GM12878 (cell line): ENCODE data around the gene HECTD4. TPM values are rescaled to one million over a fixed set of nuclear protein-coding genes. Genes with fewer than 3 reads are reported as not detected.

ENCODE experiments used
- ATAC-seq: fragments of 200-7000 bp; cut with Tn5 transposase; 3 replicates; pipeline ENCODE4 v1.9.1; 2020; ENCODE audit warnings: mild to moderate bottlenecking, moderate library complexity
- BruUV-seq: library from RNA; stranded (reverse); fragments of 400-500 nt; replicated peaks from 2 replicates; lab custom pipeline; 2021; lab: Mats Ljungman, UMichigan
- CTCF ChIA-PET: fragments of 300-600 bp; sonication (Branson Sonifier 250); formaldehyde crosslinking; extraction: SDS; loops from one replicate; lab custom pipeline; 2021; ENCODE audit warnings: inconsistent platforms; lab: Yijun Ruan, JAX
- POLR2A ChIA-PET: fragments of 350-600 bp; formaldehyde crosslinking; extraction: SDS; loops from one replicate; lab custom pipeline; 2021; ENCODE audit warnings: inconsistent platforms; lab: Charles Lee
- RAD21 ChIA-PET: fragments of 300-600 bp; sonication (Branson Sonifier 250); formaldehyde crosslinking; loops from one replicate; lab custom pipeline; 2023; ENCODE audit warnings: antibody characterized with exemption; ENCODE audit not compliant: unreplicated experiment; lab: Charles Lee
- SMC1A ChIA-PET: fragments of 300-600 bp; sonication (Branson Sonifier 250); formaldehyde crosslinking; loops from one replicate; lab custom pipeline; 2023; ENCODE audit not compliant: unreplicated experiment, uncharacterized antibody; lab: Charles Lee
- DNase-seq: peaks from one replicate; pipeline ENCODE4 v3.0.0-alpha.2; 2011; ENCODE audit warnings: low read depth, low spot score
- FAIRE-seq: peaks from 3 replicates; lab custom pipeline; 2011; peaks lifted over from hg19 to GRCh38; lab: Jason Lieb, UNC
- H2AFZ ChIP-seq: 2 replicates; pipeline ENCODE4 v1.6.0; 2011; ENCODE audit warnings: low read depth, low read length, control low read depth; ENCODE audit not compliant: control insufficient read depth
- H3K27ac ChIP-seq: 2 replicates; pipeline ENCODE4 v1.5.1; 2011; ENCODE audit warnings: control low read depth; ENCODE audit not compliant: control insufficient read depth, insufficient read depth
- H3K27me3 ChIP-seq, 2 experiments: replicated peaks in 1 of 2; 2 replicates each; pipeline versions ENCODE4 v1.6.0 to v1.6.1; 2011; ENCODE audit warnings: low read length in 1 of 2; ENCODE audit not compliant: control insufficient read depth in 2 of 2, insufficient read depth in 2 of 2
- H3K36me3 ChIP-seq, 2 experiments: 2 replicates each; pipeline ENCODE4 v1.5.1; 2011; ENCODE audit warnings: low read length in 1 of 2; ENCODE audit not compliant: control insufficient read depth in 2 of 2, insufficient read depth in 2 of 2
- H3K4me1 ChIP-seq: 2 replicates; pipeline ENCODE4 v1.6.1; 2011; ENCODE audit warnings: mild to moderate bottlenecking, low read length, moderate library complexity, mixed read lengths; ENCODE audit not compliant: control insufficient read depth, insufficient read depth
- H3K4me2 ChIP-seq: 2 replicates; pipeline ENCODE4 v1.6.0; 2011; ENCODE audit warnings: control low read depth; ENCODE audit not compliant: control insufficient read depth, insufficient read depth
- H3K4me3 ChIP-seq: fragments of 200-600 bp; sonication (generic); 2 replicates; pipeline ENCODE4 v1.5.1; 2016
- H3K79me2 ChIP-seq: 2 replicates; pipeline ENCODE4 v1.6.0; 2011; ENCODE audit warnings: low read length; ENCODE audit not compliant: control insufficient read depth, insufficient read depth
- H3K9ac ChIP-seq: 2 replicates; pipeline ENCODE4 v1.8.0; 2011; ENCODE audit warnings: low read length, control low read depth, mixed read lengths; ENCODE audit not compliant: control insufficient read depth, insufficient read depth
- H3K9me3 ChIP-seq: replicated peaks from 3 replicates; pipeline ENCODE4 v1.5.1; 2011; ENCODE audit warnings: mild to moderate bottlenecking, low read length; ENCODE audit not compliant: control insufficient read depth, insufficient read depth
- H4K20me1 ChIP-seq: 2 replicates; pipeline ENCODE4 v1.6.0; 2011; ENCODE audit not compliant: control insufficient read depth, insufficient read depth
- CBFB ChIP-seq: IDR thresholded peaks from 2 replicates; pipeline ENCODE4 v1.6.1; 2016; ENCODE audit warnings: antibody characterized with exemption, low read depth
- CEBPZ ChIP-seq: fragments of 150-350 bp; IDR thresholded peaks from 2 replicates; pipeline ENCODE4 v1.6.1; 2016; ENCODE audit warnings: low read depth, low read length
- CREB1 ChIP-seq: IDR thresholded peaks from 2 replicates; pipeline ENCODE4 v1.6.1; 2012; ENCODE audit warnings: low read depth, mild to moderate bottlenecking, inconsistent platforms
- IRF4 ChIP-seq: IDR thresholded peaks from 2 replicates; pipeline ENCODE4 v1.6.1; 2011; ENCODE audit warnings: low read depth, low read length
- JUND ChIP-seq: IDR thresholded peaks from 2 replicates; pipeline ENCODE4 v1.6.1; 2012; ENCODE audit warnings: low read depth, mild to moderate bottlenecking, low read length, improper control_type of control experiment, moderate library complexity
- NFYB ChIP-seq: IDR thresholded peaks from 2 replicates; pipeline ENCODE4 v1.6.1; 2011; ENCODE audit warnings: low read depth, mild to moderate bottlenecking, low read length, improper control_type of control experiment, moderate library complexity; ENCODE audit not compliant: insufficient read depth
- NR2F1 ChIP-seq: fragments of 450-650 bp; conservative IDR thresholded peaks from 2 replicates; pipeline ENCODE4 v1.6.1; 2017; ENCODE audit warnings: mild to moderate bottlenecking
- SMC3 ChIP-seq: IDR thresholded peaks from 2 replicates; pipeline ENCODE4 v1.6.1; 2011; ENCODE audit warnings: low read length, improper control_type of control experiment, borderline replicate concordance
- WGBS: methylation state at CpG from one replicate; pipeline ENCODE4 v1.1.6; 2016; ENCODE audit warnings: low lambda C conversion rate; ENCODE audit not compliant: insufficient replicate concordance, insufficient coverage; ENCODE audit errors: missing lambda C conversion rate; 5-methylcytosine and 5-hydroxymethylcytosine counted together
- in situ Hi-C: fragments of 300-500 bp; cut with MboI; formaldehyde crosslinking; loops from 9 replicates; pipeline ENCODE4 v1.14.3; 2018; ENCODE audit warnings: mixed read lengths
- intact Hi-C: fragments of 100-400 bp; cut with micrococcal nuclease; formaldehyde crosslinking; loops from one replicate; pipeline ENCODE4 v1.14.2; 2022; ENCODE audit not compliant: unreplicated experiment
- polyA plus RNA-seq, 11 experiments: library from polyadenylated mRNA; depleted of rRNA in 4 of 11; unstranded in 6 of 11; stranded (reverse) in 5 of 11; fragments of >200 nt; fragmentation: Nextera tagmentation in 4 of 11; fragmentation: Illumina TruSeq in 1 of 11; extraction: Ambion mirVana in 4 of 11; extraction: Trizol in 1 of 11; gene quantifications; 1 replicate in 1 of 11; 2 replicates in 10 of 11; pipeline versions ENCODE4 v1.2.1 to v1.2.3, GENCODE V29; 2011 to 2016; ENCODE audit warnings: inconsistent platforms in 2 of 11, missing spikeins in 2 of 11, low read depth in 1 of 11
- total RNA-seq, 4 experiments: library from RNA; depleted of rRNA in 3 of 4; stranded (reverse); fragments of >200 nt in 3 of 4; fragmentation: Illumina TruSeq in 1 of 4; extraction: Trizol in 1 of 4; gene quantifications; 2 replicates each; pipeline versions ENCODE4 v1.2.1 to v1.2.3, GENCODE V29; 2013 to 2021
- TF ChIP-seq, protein P1 (sequence below): IDR thresholded peaks from 2 replicates; pipeline ENCODE4 v1.6.1; 2012; ENCODE audit warnings: mild to moderate bottlenecking, low read depth, low read length
- TF ChIP-seq, protein P2 (sequence below): IDR thresholded peaks from 2 replicates; pipeline ENCODE4 v1.6.1; 2011; ENCODE audit warnings: low read depth, low read length, improper control_type of control experiment, borderline replicate concordance
- TF ChIP-seq, protein P3 (sequence below): IDR thresholded peaks from 2 replicates; pipeline ENCODE4 v1.6.1; 2012; ENCODE audit warnings: low read depth, low read length, improper control_type of control experiment
- TF ChIP-seq, protein P4 (sequence below): fragments of 450-650 bp; IDR thresholded peaks from 2 replicates; pipeline ENCODE4 v1.6.1; 2016; ENCODE audit warnings: mild to moderate bottlenecking

The HECTD4 gene
- total and polyA plus RNA-seq, 10 of the 15 experiments (the other 5 are each of a cell fraction or from before 2014, with no cell fraction given) = 5.8 to 43.9 (median 17.9) TPM

GRCh38 chr12:112236786-112237185, 145.4 kb downstream of the HECTD4 start (continued):
- TF ChIP-seq, protein P1, sequence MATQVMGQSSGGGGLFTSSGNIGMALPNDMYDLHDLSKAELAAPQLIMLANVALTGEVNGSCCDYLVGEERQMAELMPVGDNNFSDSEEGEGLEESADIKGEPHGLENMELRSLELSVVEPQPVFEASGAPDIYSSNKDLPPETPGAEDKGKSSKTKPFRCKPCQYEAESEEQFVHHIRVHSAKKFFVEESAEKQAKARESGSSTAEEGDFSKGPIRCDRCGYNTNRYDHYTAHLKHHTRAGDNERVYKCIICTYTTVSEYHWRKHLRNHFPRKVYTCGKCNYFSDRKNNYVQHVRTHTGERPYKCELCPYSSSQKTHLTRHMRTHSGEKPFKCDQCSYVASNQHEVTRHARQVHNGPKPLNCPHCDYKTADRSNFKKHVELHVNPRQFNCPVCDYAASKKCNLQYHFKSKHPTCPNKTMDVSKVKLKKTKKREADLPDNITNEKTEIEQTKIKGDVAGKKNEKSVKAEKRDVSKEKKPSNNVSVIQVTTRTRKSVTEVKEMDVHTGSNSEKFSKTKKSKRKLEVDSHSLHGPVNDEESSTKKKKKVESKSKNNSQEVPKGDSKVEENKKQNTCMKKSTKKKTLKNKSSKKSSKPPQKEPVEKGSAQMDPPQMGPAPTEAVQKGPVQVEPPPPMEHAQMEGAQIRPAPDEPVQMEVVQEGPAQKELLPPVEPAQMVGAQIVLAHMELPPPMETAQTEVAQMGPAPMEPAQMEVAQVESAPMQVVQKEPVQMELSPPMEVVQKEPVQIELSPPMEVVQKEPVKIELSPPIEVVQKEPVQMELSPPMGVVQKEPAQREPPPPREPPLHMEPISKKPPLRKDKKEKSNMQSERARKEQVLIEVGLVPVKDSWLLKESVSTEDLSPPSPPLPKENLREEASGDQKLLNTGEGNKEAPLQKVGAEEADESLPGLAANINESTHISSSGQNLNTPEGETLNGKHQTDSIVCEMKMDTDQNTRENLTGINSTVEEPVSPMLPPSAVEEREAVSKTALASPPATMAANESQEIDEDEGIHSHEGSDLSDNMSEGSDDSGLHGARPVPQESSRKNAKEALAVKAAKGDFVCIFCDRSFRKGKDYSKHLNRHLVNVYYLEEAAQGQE = no peak
- no peak for TF ChIP-seq SMC3
- TF ChIP-seq, protein P2, sequence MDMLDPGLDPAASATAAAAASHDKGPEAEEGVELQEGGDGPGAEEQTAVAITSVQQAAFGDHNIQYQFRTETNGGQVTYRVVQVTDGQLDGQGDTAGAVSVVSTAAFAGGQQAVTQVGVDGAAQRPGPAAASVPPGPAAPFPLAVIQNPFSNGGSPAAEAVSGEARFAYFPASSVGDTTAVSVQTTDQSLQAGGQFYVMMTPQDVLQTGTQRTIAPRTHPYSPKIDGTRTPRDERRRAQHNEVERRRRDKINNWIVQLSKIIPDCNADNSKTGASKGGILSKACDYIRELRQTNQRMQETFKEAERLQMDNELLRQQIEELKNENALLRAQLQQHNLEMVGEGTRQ = no peak
- TF ChIP-seq NR2F1 = no peak
- TF ChIP-seq JUND = no peak
- TF ChIP-seq, all 136 proteins: peak for 0

GRCh38 chr12:112236386-112236785, 145.8 kb downstream of the HECTD4 start:
- Histone ChIP-seq H3K4me3 (no peak overlapping the region), H4K20me1 (no peaks in the 10 kb centered on the region), H3K4me2 (no peak overlapping the region), H3K27ac (no peak overlapping the region), H3K27me3 (no peaks in the 10 kb centered on the region), H3K9ac (no peak overlapping the region), H2AFZ (no peak overlapping the region), H3K79me2 (no peaks in the 10 kb centered on the region), H3K36me3 (peaks cover 9 to 16% of the 10 kb centered on the region in 2 experiments; a peak in 3 of 4 replicates), H3K9me3 (no peaks in the 10 kb centered on the region), H3K4me1 (peaks cover 4% of the 10 kb centered on the region; the same call in 1 of the 2 replicates)
- SMC1A ChIA-PET = interaction anchor here (0.5 to 1.8 kb wide), 3 partner anchors 19 to 519 kb away, joined by 3 to 5 read pairs (median 4); no protein-coding TSS in a partner anchor
- no peak for DNase-seq
- POLR2A ChIA-PET = no interaction called here
- BruUV-seq = no TSS peak
- CTCF ChIA-PET = interaction anchor here (1.8 kb wide), 2 partner anchors 8 to 19 kb away, joined by 5 read pairs; no protein-coding TSS in a partner anchor
- no peak for FAIRE-seq
- in situ Hi-C loops (no loop called here), intact Hi-C loops (no loop called here)
- WGBS = 43% methylated on average over 1 of the region's 1 CpG
- ATAC-seq = no peak
- RAD21 ChIA-PET = no interaction called here
- TF ChIP-seq IRF4 = no peak
- no peak for TF ChIP-seq CREB1
- TF ChIP-seq CEBPZ = no peak
- no peak for TF ChIP-seq CBFB
- TF ChIP-seq, protein P3, sequence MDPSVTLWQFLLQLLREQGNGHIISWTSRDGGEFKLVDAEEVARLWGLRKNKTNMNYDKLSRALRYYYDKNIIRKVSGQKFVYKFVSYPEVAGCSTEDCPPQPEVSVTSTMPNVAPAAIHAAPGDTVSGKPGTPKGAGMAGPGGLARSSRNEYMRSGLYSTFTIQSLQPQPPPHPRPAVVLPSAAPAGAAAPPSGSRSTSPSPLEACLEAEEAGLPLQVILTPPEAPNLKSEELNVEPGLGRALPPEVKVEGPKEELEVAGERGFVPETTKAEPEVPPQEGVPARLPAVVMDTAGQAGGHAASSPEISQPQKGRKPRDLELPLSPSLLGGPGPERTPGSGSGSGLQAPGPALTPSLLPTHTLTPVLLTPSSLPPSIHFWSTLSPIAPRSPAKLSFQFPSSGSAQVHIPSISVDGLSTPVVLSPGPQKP = no peak
- no peak for TF ChIP-seq NFYB
- TF ChIP-seq, protein P4, sequence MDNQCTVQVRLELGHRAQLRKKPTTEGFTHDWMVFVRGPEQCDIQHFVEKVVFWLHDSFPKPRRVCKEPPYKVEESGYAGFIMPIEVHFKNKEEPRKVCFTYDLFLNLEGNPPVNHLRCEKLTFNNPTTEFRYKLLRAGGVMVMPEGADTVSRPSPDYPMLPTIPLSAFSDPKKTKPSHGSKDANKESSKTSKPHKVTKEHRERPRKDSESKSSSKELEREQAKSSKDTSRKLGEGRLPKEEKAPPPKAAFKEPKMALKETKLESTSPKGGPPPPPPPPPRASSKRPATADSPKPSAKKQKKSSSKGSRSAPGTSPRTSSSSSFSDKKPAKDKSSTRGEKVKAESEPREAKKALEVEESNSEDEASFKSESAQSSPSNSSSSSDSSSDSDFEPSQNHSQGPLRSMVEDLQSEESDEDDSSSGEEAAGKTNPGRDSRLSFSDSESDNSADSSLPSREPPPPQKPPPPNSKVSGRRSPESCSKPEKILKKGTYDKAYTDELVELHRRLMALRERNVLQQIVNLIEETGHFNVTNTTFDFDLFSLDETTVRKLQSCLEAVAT = no peak
